Bladder microvascular endothelial cell (primary cell): Measurements from ENCODE around the gene IZUMO3. TPM values are rescaled to one million over a fixed set of nuclear protein-coding genes. Genes with fewer than 3 reads are reported as not detected.

Experiments used
- total RNA-seq: library from RNA; depleted of rRNA; stranded (reverse); fragments of >200 nt; gene quantifications from 2 replicates; pipeline ENCODE4 v1.2.3, GENCODE V29; 2014

IZUMO3 gene, protein sequence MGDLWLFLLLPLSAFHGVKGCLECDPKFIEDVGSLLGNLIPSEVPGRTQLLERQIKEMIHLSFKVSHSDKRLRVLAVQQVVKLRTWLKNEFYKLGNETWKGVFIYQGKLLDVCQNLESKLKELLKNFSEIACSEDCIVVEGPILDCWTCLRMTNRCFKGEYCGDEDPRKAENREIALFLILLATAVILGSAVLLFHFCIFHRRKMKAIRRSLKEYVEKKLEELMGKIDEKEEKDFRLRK
- total RNA-seq: not detected in 2 replicates

GRCh38 chr9:24545847-24546522 lies at the start of gene IZUMO3:
IZUMO3 (minus strand) TSS chr9:24545897; CDS start chr9:24545649, 248 bp downstream.

